Ovary (tissue), 9 donors: ENCODE measurements around the gene JMJD7. TPM values are rescaled to one million over a fixed set of nuclear protein-coding genes. Genes with fewer than 3 reads are reported as not detected.

ENCODE experiments used
- DNase-seq, 5 donors: peaks; one replicate each; pipeline ENCODE4 v3.0.0-alpha.2; 2019 to 2020
- H3K27ac ChIP-seq, 2 donors: fragments of 200-600 bp; one replicate each; pipeline versions ENCODE4 v1.5.1 to v1.8.0; 2019 to 2022
- H3K27me3 ChIP-seq: fragments of 200-600 bp; one replicate; pipeline ENCODE4 v1.8.0; 2022
- H3K36me3 ChIP-seq: fragments of 200-600 bp; sonication (generic); one replicate; pipeline ENCODE4 v1.5.1; 2019
- H3K4me1 ChIP-seq: one replicate; pipeline ENCODE4 v1.8.1; 2013; ENCODE audit warnings: mild to moderate bottlenecking, moderate library complexity; ENCODE audit not compliant: insufficient read depth
- H3K4me3 ChIP-seq: fragments of 200-600 bp; sonication (generic); one replicate; pipeline ENCODE4 v1.5.1; 2017
- H3K9me3 ChIP-seq, 2 donors: fragments of 200-600 bp in 1 of 2; sonication (generic) in 1 of 2; one replicate each; pipeline versions ENCODE4 v1.5.1 to v1.8.1; 2013 to 2019; ENCODE audit warnings: mild to moderate bottlenecking in 1 of 2, moderate library complexity in 1 of 2
- CTCF ChIP-seq, 3 donors: fragments of 450-650 bp in 2 of 3; fragments of 200-600 bp in 1 of 3; IDR thresholded peaks; one replicate each; pipeline versions ENCODE4 v1.5.1 to v1.8.0; 2016 to 2022; ENCODE audit warnings: antibody characterized with exemption in 3 of 3, mild to moderate bottlenecking in 1 of 3
- EP300 ChIP-seq: sonication (generic); formaldehyde crosslinking; IDR thresholded peaks from one replicate; pipeline ENCODE4 v1.6.1; 2017; ENCODE audit warnings: antibody characterized with exemption
- POLR2A ChIP-seq: fragments of 450-650 bp; IDR thresholded peaks from one replicate; pipeline ENCODE4 v1.6.1; 2017; ENCODE audit warnings: antibody characterized with exemption, mild to moderate bottlenecking, moderate library complexity
- WGBS, 3 donors: extraction: QIAGEN DNeasy Blood & Tissue Kit in 1 of 3; methylation state at CpG; one replicate each; pipeline versions ENCODE4 v1.1.5 to v1.1.7; 2013 to 2017; 5-methylcytosine and 5-hydroxymethylcytosine counted together
- intact Hi-C, 4 donors: fragments of 100-400 bp; cut with DNase I; formaldehyde crosslinking; loops; one replicate each; pipeline versions ENCODE4 v1.11.0 to v1.15.1; 2022 to 2023
- polyA plus RNA-seq, 2 donors: library from polyadenylated mRNA; stranded (reverse); fragments of 200-250 nt in 1 of 2; fragments of 350-450 nt in 1 of 2; fragmentation: Illumina TruSeq in 1 of 2; extraction: RNeasy Lipid Tissue Mini Kit (QIAGEN cat#74804) in 1 of 2; gene quantifications; one replicate each; pipeline ENCODE4 v1.2.3, GENCODE V29; 2013 to 2014
- total RNA-seq, 7 donors: library from RNA; depleted of rRNA in 2 of 7; stranded (reverse); fragments of >200 nt in 2 of 7; fragmentation: NEBNext Ultra II Directional in 3 of 7; extraction: Animal tissue kit (Norgen Biotek cat#: 25700) in 3 of 7; gene quantifications; one replicate each; pipeline versions ENCODE4 v1.1.0 to v1.2.4, GENCODE V29; 2016 to 2023
- donor health status: DM: no; HTN: no; CAD: no; lungs with moderate emphysema.
- donor health status: DM: no; HTN: no; CAD: no.
- donor health status: Bipolar disorder and iron deficiency.
- donor health status: DM: yes; HTN: yes; CAD: no.
- donor health status: DM: no; HTN: no; CAD: no.
- donor health status: DM: yes; HTN: yes; CAD: no.

Gene JMJD7
- total and polyA plus RNA-seq, 9 donors: 3.0 to 21.4 (median 14.9) TPM

GRCh38 chr15:41806291-41807181 is 21.4 kb upstream of the JMJD7 start:
- Histone ChIP-seq H3K9me3 (no peaks in the 10 kb centered on the region), H3K27ac (no peak overlapping the region), H3K27me3 (no peaks in the 10 kb centered on the region), H3K36me3 (no peaks in the 10 kb centered on the region), H3K4me1 (no peaks in the 10 kb centered on the region), H3K4me3 (no peak overlapping the region)
- intact Hi-C loops: no loop called here
- no peak for DNase-seq
- TF ChIP-seq POLR2A (no peak), EP300 (no peak), CTCF (IDR thresholded peaks at IDR 0.05) (no peak)
- WGBS, 3 donors: 81 to 83% (median 81%) methylated on average over 10 of the region's 10 CpGs

- Histone ChIP-seq H3K36me3 (no peaks in the 10 kb centered on the region), H3K9me3 (no peaks in the 10 kb centered on the region), H3K4me3 (no peak overlapping the region), H3K27ac (no peak overlapping the region), H3K27me3 (no peaks in the 10 kb centered on the region), H3K4me1 (no peaks in the 10 kb centered on the region)
- 87 to 91% (median 89%) methylated on average over 2 of the region's 2 CpGs for WGBS, 3 donors
- intact Hi-C loops: no loop called here
- TF ChIP-seq POLR2A: no peak
- TF ChIP-seq EP300: no peak
- TF ChIP-seq CTCF (IDR thresholded peaks at IDR 0.05): no peak
- no peak for DNase-seq
These were observed 18.8 kb upstream of the JMJD7 start for GRCh38 chr15:41809121-41809520.

GRCh38 chr15:41809526-41810220 is 18.2 kb upstream of the JMJD7 start:
- DNase-seq: no peak
- WGBS, 3 donors: 63 to 69% (median 68%) methylated on average over 12 of the region's 12 CpGs
- intact Hi-C loops: loop anchor here (2.0 to 10.0 kb wide), 6 partner anchors 37 to 255 kb away; partner anchors contain the start of genes TYRO3 (in 3 of the 4) and MAPKBP1 (in 1 of the 4)
- Histone ChIP-seq H3K4me3 (no peak overlapping the region), H3K36me3 (no peaks in the 10 kb centered on the region), H3K27ac (no peak overlapping the region), H3K9me3 (no peaks in the 10 kb centered on the region), H3K27me3 (no peaks in the 10 kb centered on the region), H3K4me1 (no peaks in the 10 kb centered on the region)
- TF ChIP-seq EP300: no peak
- no peak for TF ChIP-seq CTCF (IDR thresholded peaks at IDR 0.05)
- no peak for TF ChIP-seq POLR2A

- 87 to 90% (median 89%) methylated on average over 5 of the region's 5 CpGs for WGBS, 3 donors
These were observed 17.1 kb upstream of the JMJD7 start for GRCh38 chr15:41810651-41811431.

More at GRCh38 chr15:41810651-41811431, 17.1 kb upstream of the JMJD7 start:
- no peaks in the 10 kb centered on the region for H3K27me3 ChIP-seq
- no peak for DNase-seq
- H3K9me3 ChIP-seq: no peaks in the 10 kb centered on the region
- H3K27ac ChIP-seq: no peak overlapping the region
- intact Hi-C loops: loop anchor here (2.0 to 10.0 kb wide), 6 partner anchors 38 to 256 kb away; partner anchors contain the start of genes TYRO3 (in 3 of the 4) and MAPKBP1 (in 1 of the 4)
- TF ChIP-seq CTCF (IDR thresholded peaks at IDR 0.05) (no peak), EP300 (no peak), POLR2A (no peak)
- H3K4me1 ChIP-seq: no peaks in the 10 kb centered on the region
- no peak overlapping the region for H3K4me3 ChIP-seq
- no peaks in the 10 kb centered on the region for H3K36me3 ChIP-seq
